Aorta (tissue), 5 donors: ENCODE data around the gene GBE1. TPM values are rescaled to one million over a fixed set of nuclear protein-coding genes. Genes with fewer than 3 reads are reported as not detected.
"Not testable (repeated sequence)": the region's sequence is repeated elsewhere in the genome, so short reads cannot be mapped to it uniquely, and the experiment has no call there.

Experiments used
- ATAC-seq: fragments of 200-7000 bp; cut with Tn5 transposase; one replicate; pipeline ENCODE4 v1.9.1; 2022; ENCODE audit warnings: moderate library complexity; ENCODE audit not compliant: low FRiP score
- DNase-seq, 2 donors: peaks; one replicate each; pipeline ENCODE4 v3.0.0-alpha.2; 2020
- H3K27ac ChIP-seq, 2 donors: one replicate each; pipeline ENCODE4 v1.5.1; 2013; ENCODE audit warnings: low read length in 2 of 2, mild to moderate bottlenecking in 2 of 2, moderate library complexity in 2 of 2, control low read depth in 1 of 2, inconsistent platforms in 1 of 2, low read depth in 1 of 2
- H3K27me3 ChIP-seq, 2 donors: one replicate each; pipeline ENCODE4 v1.6.1; 2013; ENCODE audit warnings: control low read depth in 1 of 2, low read length in 1 of 2, mild to moderate bottlenecking in 1 of 2, moderate library complexity in 1 of 2; ENCODE audit not compliant: insufficient read depth in 2 of 2, control insufficient read depth in 1 of 2
- H3K36me3 ChIP-seq, 2 donors: one replicate each; pipeline ENCODE4 v1.6.1; 2013; ENCODE audit warnings: control low read depth in 1 of 2, low read length in 1 of 2, mild to moderate bottlenecking in 1 of 2; ENCODE audit not compliant: insufficient read depth in 2 of 2, control insufficient read depth in 1 of 2
- H3K4me1 ChIP-seq, 2 donors: one replicate each; pipeline ENCODE4 v1.6.1; 2013; ENCODE audit warnings: low read length in 2 of 2, control low read depth in 1 of 2, mild to moderate bottlenecking in 1 of 2, moderate library complexity in 1 of 2; ENCODE audit not compliant: insufficient read depth in 2 of 2, control insufficient read depth in 1 of 2
- H3K4me3 ChIP-seq, 2 donors: one replicate each; pipeline ENCODE4 v1.5.1; 2013; ENCODE audit warnings: low read length in 2 of 2, control low read depth in 1 of 2, mild to moderate bottlenecking in 1 of 2
- H3K9me3 ChIP-seq: one replicate; pipeline ENCODE4 v1.6.1; 2013; ENCODE audit warnings: mild to moderate bottlenecking, low read length; ENCODE audit not compliant: control insufficient read depth
- WGBS, 2 donors: extraction: QIAGEN DNeasy Blood & Tissue Kit; methylation state at CpG; one replicate each; pipeline ENCODE4 v1.1.7; 2013; 5-methylcytosine and 5-hydroxymethylcytosine counted together
- intact Hi-C, 2 donors: fragments of 100-400 bp; cut with DNase I; formaldehyde crosslinking; loops; one replicate each; pipeline versions ENCODE4 v1.14.2 to v1.15.0; 2022
- polyA plus RNA-seq, 2 donors: library from polyadenylated mRNA; stranded (reverse); fragments of 200-250 nt; gene quantifications; one replicate each; pipeline ENCODE4 v1.2.3, GENCODE V29; 2013
- total RNA-seq, 2 donors: library from RNA; stranded (reverse); fragmentation: NEBNext Ultra II Directional; extraction: Animal tissue kit (Norgen Biotek cat#: 25700); gene quantifications; one replicate each; pipeline ENCODE4 v1.2.1, GENCODE V29; 2021
- donor health status: healthy with polysubstance abuse.
- donor health status: Bipolar disorder and iron deficiency.
- donor health status: DM: no; HTN: no; CAD: no.
- donor health status: DM: no; HTN: no; CAD: no.
- donor health status: DM: yes; HTN: yes; CAD: no.

GBE1 gene
- total and polyA plus RNA-seq, 4 donors: 29.3 to 103 (median 58.0) TPM

GRCh38 chr3:81513591-81513990 is 247.9 kb downstream of the GBE1 start:
- Histone ChIP-seq H3K27ac (no peak overlapping the region), H3K4me3 (no peak overlapping the region), H3K4me1 (no peaks in the 10 kb centered on the region), H3K36me3 (no peaks in the 10 kb centered on the region), H3K9me3 (no peaks in the 10 kb centered on the region), H3K27me3 (no peaks in the 10 kb centered on the region)
- ATAC-seq (no peak), DNase-seq (no peak)
- WGBS, 2 donors: 92 to 97% methylated on average over 2 of the region's 2 CpGs
- intact Hi-C loops: no loop called here

GRCh38 chr3:81503026-81503425 is 258.4 kb downstream of the GBE1 start:
- ATAC-seq: no peak
- Histone ChIP-seq H3K27me3 (no peaks in the 10 kb centered on the region), H3K27ac (no peak overlapping the region), H3K4me3 (no peak overlapping the region), H3K9me3 (peaks cover 1% of the 10 kb centered on the region), H3K36me3 (no peaks in the 10 kb centered on the region), H3K4me1 (no peaks in the 10 kb centered on the region)
- no peak for DNase-seq
- 97% methylated on average over 2 of the region's 2 CpGs for WGBS, 2 donors
- intact Hi-C loops: no loop called here

- no peaks in the 10 kb centered on the region for H3K4me1 ChIP-seq
- no peak overlapping the region for H3K27ac ChIP-seq
- H3K27me3 ChIP-seq: no peaks in the 10 kb centered on the region
- H3K9me3 ChIP-seq: peaks cover 1% of the 10 kb centered on the region
- H3K4me3 ChIP-seq: no peak overlapping the region
- ATAC-seq (no peak), DNase-seq (no peak)
- peaks cover 0 to 3% of the 10 kb centered on the region in 2 donors for H3K36me3 ChIP-seq
- WGBS, 2 donors: 99 to 100% methylated on average over 1 of the region's 1 CpG
- intact Hi-C loops: no loop called here
These were observed 259.2 kb downstream of the GBE1 start for GRCh38 chr3:81502236-81502635.

- 96 to 98% methylated on average over 1 of the region's 1 CpG for WGBS, 2 donors
- intact Hi-C loops: no loop called here
These were observed 261.4 kb downstream of the GBE1 start for GRCh38 chr3:81500039-81500438.

GRCh38 chr3:81497572-81498251 is 263.7 kb downstream of the GBE1 start:
- 85 to 90% methylated on average over 4 of the region's 4 CpGs for WGBS, 2 donors
- intact Hi-C loops: no loop called here
- no peak overlapping the region for H3K27ac ChIP-seq
- no peak for ATAC-seq
- no peak overlapping the region for H3K4me3 ChIP-seq
- no peaks in the 10 kb centered on the region for H3K9me3 ChIP-seq
- peaks cover 0 to 3% of the 10 kb centered on the region in 2 donors for H3K36me3 ChIP-seq
- no peaks in the 10 kb centered on the region for H3K4me1 ChIP-seq
- H3K27me3 ChIP-seq: no peaks in the 10 kb centered on the region
- DNase-seq: no peak

More at GRCh38 chr3:81500039-81500438, 261.4 kb downstream of the GBE1 start:
- DNase-seq (no peak), ATAC-seq (no peak)
- Histone ChIP-seq H3K9me3 (peaks cover 1% of the 10 kb centered on the region), H3K27me3 (no peaks in the 10 kb centered on the region), H3K27ac (no peak overlapping the region), H3K36me3 (peaks cover 0 to 3% of the 10 kb centered on the region in 2 donors), H3K4me3 (no peak overlapping the region), H3K4me1 (no peaks in the 10 kb centered on the region)

GRCh38 chr3:81496407-81497104 is 264.9 kb downstream of the GBE1 start:
- DNase-seq (no peak), ATAC-seq (no peak)
- H3K27ac ChIP-seq: no peak overlapping the region
- no peak overlapping the region for H3K4me3 ChIP-seq
- intact Hi-C loops: no loop called here
- WGBS, 2 donors: 85 to 86% methylated on average over 6 of the region's 6 CpGs
- H3K4me1 ChIP-seq: no peaks in the 10 kb centered on the region
- H3K36me3 ChIP-seq: peaks cover 0 to 3% of the 10 kb centered on the region in 2 donors
- H3K27me3 ChIP-seq: no peaks in the 10 kb centered on the region
- no peaks in the 10 kb centered on the region for H3K9me3 ChIP-seq

- 94 to 98% methylated on average over 1 of the region's 1 CpG for WGBS, 2 donors
- DNase-seq, H3K36me3 ChIP-seq, H3K9me3 ChIP-seq, H3K4me1 ChIP-seq, intact Hi-C loops, H3K27me3 ChIP-seq, H3K4me3 ChIP-seq: not testable (repeated sequence)
- ATAC-seq: peak; percentile 41
- H3K27ac ChIP-seq: peak overlapping the region in 1 of 2 donors; percentile 30
These were observed 269.0 kb downstream of the GBE1 start for GRCh38 chr3:81492471-81492870.

GRCh38 chr3:81492040-81492439 is 269.4 kb downstream of the GBE1 start:
- ATAC-seq: peak; percentile 74
- H3K4me3 ChIP-seq: no peak overlapping the region
- H3K27me3 ChIP-seq: no peaks in the 10 kb centered on the region
- H3K4me1 ChIP-seq: no peaks in the 10 kb centered on the region
- intact Hi-C loops: no loop called here
- 29 to 32% methylated on average over 4 of the region's 4 CpGs for WGBS, 2 donors
- H3K9me3 ChIP-seq: no peaks in the 10 kb centered on the region
- H3K27ac ChIP-seq: peak overlapping the region in 1 of 2 donors; percentile 30
- H3K36me3 ChIP-seq: no peaks in the 10 kb centered on the region
- DNase-seq: no peak
